ENCODE measurements around the gene GPR3.
"Not testable (repeated sequence)": the region's sequence is repeated elsewhere in the genome, so short reads cannot be mapped to it uniquely, and the experiment has no call there.

Gene GPR3

DNA sequence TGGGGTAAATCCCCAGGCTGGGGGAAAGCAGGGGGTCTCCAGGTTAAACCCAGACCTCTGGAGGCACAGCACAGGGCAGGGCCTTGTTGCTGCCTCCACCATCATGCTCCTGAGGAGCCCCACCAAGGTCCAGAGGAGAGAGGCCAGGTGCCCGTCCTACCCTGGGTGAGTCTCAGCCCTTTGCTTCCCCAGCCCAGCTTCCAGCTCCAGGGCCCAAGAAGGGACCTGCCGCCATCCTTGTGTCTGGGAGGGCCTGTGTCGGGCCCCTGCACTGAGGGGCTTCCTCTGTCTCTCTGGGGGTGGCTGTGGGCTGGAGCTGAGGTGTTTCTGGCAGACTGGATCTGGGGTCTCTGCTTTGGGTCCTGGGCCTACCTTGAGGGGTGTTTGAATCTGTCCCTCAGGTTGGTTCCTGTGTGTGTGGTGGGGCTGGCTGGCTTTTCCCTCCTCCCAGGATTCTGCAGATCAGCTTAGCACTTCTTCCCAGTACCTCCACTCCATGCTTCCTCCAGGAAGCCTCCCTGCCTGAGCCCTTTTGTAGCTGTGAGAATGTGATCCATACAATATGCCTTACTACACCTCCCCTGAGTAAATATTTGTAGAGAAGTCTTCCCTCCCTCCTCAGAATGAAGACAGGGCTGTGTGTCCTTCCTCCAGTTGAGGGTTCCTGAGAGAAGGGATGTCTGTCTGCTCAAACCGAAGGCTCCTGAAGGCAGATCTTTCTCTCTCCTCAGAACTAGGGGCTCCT is 6.2 kb downstream of the GPR3 start:
- DNase-seq: no peak

DNA sequence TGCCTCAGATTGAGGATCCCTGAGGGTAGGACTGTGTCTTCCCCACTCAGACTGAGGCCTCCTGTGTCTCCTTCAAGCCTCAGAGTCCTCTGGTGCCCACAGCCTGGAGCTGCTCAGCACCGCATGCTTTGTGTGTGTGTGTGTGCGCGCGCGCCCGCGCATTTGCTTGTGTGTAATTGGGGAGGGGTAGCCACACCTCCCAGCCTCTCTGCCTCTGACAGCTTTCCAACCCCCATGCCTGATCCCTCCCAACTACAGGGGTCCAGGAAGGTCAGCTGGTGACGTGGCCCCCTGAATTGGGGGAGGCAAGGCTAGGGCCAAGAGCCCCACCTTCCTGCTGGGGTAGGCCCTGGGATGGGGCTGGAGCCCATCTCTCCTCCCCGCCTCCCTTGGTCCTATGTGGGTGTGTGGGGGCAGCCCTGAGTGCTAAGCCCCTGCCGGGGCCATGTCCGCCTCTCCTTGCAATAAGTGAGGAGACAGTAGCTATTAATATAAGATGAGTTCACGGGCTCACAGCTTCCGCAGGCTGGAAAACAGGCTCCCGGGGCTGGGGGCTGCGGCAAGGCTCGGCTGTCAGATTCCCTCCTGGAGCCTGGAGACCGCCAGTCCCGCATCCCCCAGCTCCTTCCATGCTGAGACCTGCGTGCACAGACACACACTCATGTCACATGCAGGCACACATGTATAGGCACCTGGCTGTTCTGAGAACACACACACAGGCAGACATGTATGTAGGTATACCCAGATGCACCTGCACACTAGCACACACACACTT is 7.0 kb downstream of the GPR3 start:
- no peak for DNase-seq

DNA sequence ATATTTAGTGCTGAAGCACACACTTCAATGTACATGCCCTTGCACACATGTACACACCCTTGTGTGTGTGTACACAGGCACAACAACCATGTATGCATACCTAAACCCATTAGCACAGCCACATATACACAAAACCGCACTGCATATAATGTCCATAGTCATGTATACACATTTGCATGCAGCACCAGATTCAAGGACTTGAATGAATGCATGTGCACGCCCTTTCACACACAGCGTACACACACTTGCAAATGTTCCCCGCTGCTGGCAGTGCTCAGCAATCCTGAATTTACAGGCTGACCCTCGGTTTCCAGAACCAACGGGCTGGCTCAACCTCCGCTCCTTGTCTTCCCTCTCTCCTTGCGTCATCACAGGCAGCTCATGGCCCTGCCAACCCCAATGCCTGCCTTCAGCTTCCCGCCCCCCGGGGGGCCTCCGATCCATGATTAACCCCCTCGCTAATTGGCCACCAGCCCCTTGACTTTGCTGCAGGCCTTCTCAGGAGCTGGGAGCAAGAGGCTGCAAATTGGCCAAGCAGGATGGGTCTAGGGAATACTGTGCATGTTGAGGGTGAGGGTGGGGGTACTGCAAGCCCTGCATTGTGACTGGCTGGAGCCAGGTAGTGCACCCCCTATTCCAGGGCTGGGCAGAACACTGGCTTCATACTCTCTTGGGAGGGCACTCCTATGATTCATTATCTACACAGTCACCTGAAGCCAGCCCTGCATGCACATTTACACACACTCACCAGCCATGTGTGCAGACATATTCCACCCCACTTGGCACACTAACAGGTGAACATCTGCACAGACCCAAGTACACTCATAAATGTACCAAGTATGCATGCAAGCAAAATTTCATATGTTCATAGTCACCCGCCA is 7.9 kb downstream of the GPR3 start:
- DNase-seq: peak in 4 of 51 donors; percentile 9 to 25 (median 18)

DNA sequence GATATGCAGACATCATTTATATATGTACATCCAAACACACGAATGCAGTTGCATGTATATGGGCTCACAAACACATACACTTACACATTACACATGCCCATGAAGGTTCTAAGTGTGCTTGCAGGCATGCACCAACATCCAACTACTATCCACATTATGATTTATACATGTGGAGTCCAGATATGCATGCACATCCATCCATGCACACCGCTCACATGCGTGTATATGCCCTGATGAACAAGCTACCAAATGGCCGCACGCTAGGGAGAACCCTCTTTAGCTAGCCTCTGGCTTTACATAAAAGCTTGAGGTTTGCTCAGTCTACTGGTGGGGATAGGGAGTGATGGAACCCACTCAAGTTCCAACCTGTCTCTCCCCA is 8.5 kb downstream of the GPR3 start:
- no peak for DNase-seq

DNA sequence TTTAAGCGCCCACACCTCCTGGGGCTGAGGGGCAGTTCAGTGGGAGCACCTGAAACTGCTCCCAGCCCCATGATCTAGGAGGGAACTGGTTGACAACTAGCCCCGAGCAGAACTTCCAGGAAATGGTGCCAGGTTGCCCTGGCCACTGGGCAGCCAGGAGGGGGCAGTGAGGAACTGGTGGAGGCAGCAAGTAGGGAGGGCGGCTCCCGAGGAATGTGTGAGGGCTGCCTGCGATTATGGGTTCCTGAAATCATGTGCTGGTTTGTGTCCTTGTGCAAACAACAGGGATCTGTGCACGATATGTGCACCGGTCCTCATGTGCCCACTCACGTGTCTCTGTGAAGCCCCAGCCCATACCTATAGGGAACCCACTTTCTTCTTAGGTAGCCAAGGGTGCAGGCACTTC is 9.9 kb downstream of the GPR3 start:
- DNase-seq: peak in 40 of 51 donors; percentile 11 to 76 (median 52)

DNA sequence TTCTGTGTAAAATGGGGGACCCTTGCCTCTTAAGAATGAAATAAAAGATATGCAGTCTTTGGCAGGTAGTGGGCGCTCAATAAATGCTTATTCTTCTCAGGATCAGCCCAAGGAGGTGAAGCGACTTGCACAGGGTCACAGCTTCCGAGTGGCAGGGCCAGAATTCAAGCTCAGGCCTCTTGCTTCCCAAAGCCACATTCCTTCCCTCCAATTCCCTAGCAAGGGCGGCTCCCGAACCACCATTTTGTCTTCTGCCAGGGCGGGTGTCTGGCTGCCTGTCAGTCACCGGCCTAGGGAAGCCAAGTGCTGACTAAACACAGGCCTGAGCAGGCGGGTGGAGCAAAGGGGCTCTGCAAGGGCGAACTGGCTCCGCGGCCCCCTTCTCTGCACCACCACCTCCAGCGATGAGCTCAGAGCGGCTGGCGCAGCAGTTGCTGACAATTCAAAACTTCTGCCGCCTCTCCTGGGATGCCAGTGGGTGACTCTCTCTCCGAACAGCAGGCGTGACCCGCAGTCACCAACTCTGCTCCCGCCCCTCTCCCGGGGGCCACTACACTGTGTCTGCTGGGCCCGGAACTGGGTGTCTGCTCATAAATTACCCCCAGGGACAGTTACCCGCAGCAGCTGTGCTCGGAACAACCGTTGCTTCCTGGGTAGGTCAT is 10.8 kb downstream of the GPR3 start:
- DNase-seq: peak in 23 of 51 donors; percentile 14 to 58 (median 31)

DNA sequence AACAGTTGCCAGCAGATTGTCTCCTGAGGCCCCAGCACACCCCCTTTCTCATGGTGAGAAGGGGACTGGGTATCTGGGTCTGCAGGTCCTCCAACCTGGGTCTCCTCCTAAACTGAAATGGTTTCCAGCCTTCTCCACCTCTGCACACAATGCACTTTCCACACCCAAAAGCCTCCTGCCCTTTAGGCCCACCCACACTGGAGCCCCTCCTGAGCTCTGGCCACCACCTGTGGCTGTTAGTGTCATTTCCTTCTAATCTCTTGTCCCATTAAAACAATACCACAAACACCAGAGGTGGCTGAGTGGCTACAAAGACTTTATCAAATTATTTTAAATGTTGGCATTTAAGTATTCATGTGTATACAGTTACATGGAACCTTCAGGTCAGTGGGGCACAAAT is 11.5 kb downstream of the GPR3 start:
- DNase-seq: no peak

DNA sequence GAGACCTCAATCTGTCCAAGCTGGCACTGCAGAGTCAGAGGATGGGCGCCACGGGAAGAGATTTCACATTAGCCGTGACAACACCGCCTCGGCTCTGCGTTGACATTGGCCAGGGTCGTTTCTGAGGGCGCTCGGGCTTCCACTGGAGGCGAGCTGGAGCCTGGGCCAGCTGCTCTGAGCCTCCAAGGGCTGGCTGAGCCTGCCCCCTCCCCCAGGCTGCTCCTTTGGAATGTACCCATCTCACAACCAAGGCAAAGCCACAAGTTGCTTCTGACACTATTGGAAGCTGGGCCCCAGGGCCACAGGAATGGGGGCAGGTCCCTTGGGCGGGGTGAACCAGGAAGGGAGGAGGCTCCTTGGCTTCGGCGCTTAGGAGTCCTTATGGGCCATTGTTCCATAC is 12.7 kb downstream of the GPR3 start:
- peak in 4 of 51 donors; percentile 13 to 29 (median 20) for DNase-seq

DNA sequence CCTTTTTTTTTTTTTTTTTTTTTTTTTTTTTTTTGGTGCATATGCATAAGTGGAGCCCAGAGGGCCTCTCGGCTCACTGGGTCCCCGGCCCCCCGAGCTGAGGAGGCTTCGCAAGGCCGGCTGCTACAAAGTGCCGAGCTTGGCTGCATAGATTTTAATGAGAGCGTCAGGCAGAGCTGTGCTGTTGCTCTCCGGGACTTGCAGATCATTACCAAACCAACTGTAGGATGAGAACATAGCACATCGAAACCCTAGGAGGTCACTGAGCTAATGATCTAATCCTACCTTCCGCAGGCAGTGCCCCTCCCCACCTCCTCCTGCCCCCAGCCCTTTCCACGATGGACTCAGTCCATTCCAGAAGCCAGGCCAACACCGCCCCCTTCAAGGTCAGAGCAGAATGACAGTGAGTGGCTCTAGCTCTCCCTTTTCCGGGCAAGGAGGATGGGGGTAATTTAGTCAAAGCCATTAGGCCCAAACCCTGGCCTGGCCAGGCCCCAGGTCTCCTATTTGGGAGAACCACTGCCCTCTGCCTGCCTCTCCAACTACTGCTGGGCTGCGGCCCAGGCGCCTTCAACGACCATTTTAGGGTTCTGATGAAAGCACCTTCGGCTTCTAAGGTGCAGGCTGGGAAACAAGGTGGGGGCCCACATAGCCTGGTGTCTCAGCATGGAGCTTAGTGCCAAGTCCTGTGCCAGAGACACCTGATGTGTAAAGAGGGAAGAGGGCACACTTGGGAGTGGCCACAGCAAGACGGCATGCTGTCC is 13.4 kb downstream of the GPR3 start:
- DNase-seq: peak in 4 of 51 donors; percentile 39 to 64 (median 52)

DNA sequence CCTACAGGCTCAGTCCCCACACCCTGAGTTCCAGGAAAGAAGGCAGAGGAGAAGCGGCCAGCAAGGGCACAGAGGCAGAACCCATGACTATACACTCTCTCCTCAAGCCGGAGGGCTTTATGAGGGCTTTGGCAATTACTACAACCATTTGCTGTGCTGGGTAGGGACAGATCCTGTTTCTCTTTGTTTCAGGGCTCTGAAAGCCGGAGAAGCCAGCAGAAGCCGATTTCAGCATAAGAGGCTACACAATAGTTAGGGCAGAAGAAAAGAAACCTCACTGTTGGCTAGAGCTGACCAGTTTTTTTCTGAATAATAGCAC is 13.9 kb downstream of the GPR3 start:
- peak in 16 of 51 donors; percentile 22 to 64 (median 36) for DNase-seq

DNA sequence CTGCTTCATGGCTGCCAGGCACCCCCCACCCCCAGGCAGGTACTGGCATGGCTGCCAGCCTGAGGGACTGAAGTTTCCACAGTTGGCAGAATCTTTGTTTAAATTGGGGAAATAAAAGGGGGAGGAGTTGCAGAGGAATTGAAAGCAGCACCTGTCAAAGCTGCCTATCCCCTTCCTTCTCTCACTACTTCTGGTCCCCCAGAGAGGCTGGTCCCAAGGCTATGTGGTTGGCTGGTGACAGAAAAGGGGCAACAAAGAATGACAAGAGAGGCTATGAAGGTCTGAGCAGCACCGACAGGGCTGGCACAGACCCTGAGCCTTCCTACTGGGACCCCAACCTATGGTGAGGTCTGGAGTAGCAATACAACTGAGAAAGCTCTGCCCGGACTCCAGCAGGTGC is 14.4 kb downstream of the GPR3 start:
- not testable (repeated sequence) for DNase-seq

DNA sequence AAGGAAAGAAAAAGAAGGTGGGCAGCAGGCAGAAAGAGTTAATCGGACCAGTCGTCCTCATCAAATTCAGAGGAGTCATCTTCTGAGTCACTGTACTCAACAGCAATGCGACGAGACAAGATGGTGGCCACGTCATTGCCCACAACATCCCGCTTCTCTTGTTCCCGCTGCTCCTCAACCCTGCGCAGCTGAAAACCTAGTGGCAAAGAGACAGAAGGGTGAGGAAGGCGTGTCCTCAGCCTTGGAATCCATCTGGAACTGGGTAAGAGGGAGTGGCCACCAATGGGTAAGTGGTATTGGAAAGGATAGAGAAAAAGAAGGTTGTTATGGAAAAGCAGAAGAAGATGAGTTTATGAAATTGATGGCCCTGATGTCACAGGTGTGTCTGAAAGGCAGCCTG is 15.7 kb downstream of the GPR3 start:
- DNase-seq: no peak

DNA sequence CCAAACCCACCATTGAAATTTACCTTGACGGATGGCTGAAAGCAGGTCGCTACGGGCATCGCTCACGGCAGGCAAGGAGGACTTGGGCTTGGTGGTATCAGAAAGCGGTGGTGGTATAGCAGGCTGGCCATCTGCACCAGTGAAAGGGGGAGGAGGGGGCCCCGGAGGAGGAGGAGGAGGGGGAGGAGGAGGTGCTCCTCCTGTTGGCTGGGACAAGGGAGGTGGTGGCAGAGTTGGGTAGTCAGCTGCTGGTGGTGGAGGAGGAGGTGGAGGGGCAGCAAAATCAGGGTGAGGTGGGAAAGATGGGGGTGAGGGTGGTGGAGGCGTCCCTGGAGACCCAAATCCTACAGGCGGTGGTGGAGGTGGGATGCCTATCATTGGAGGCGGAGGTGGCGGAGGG is 17.2 kb downstream of the GPR3 start:
- DNase-seq: no peak

DNA sequence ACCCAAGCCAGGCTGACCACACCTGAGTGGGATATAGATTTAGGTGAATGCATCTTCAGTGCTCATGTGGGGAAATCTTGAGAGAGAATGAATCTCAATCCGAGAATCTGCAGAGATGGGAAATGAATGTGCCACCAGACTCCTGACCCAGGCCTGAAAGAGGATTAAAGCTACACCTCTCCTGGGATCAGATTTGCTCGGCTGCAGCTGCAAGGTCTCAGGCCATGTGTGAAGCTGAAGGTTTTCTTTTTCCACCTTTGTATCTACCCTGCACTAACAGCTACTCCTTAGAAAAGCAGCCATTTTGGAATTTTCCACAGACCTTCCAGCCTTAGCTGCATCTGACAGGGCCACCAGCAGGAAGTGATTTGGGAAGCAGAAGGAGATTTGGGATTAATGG is 18.3 kb downstream of the GPR3 start:
- no peak for DNase-seq

DNA sequence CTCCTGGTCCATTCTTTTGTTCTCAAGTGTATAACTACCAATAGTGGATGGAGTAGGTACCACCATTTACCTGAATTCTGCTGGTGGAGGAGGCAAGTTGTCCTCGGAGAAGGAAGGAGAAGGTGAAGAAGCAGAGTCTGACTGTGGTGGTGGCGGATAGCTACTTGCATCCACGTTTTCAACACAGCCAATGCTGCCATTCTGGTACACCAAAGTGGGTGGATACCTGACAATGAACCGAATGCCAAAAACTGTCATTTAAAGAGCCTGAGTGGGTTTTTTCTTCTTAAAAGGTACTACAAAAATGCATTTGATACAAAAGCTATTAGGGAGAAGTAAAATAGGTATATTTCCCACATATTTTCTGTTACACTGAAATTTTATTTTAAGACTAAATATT is 20.1 kb downstream of the GPR3 start:
- DNase-seq: no peak

DNA sequence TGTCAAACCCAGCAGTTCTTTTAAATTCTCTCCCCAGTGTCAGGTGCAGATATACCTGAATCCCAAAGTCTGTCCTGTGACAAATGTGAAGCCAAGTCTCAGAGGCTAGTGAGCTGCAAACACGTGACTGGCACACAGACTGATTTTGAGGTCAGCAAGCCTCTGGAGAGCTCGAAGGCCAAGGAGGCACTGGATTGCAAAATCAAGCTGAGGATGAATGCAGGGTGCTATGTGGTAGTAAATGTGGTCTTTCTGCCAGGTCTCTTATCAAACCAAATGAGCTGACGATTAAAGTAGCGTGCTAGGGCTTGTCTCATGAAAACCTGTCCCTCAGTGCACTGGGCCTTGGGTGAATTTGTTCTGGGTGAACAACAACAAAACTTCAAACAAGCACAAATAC is 20.6 kb downstream of the GPR3 start:
- DNase-seq: no peak

DNA sequence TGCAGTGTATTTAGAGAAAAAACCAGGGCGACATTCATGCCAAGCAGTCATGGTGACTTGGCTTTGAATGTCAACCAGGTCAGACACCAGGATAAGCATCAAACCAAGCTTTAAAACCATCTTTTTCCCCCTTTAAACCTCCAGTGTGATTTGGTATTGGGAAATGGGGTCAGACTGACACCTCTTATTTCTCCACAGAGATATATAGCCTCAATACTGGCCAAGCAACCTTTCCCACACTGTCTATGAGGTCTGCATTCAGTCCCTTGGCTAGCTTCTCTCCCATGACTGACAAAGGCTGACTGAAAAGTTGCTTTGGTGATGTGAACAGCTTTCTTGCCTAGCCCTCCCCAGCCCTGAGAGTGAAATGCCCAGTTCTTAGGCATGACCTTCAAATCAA is 21.7 kb downstream of the GPR3 start:
- no peak for DNase-seq

DNA sequence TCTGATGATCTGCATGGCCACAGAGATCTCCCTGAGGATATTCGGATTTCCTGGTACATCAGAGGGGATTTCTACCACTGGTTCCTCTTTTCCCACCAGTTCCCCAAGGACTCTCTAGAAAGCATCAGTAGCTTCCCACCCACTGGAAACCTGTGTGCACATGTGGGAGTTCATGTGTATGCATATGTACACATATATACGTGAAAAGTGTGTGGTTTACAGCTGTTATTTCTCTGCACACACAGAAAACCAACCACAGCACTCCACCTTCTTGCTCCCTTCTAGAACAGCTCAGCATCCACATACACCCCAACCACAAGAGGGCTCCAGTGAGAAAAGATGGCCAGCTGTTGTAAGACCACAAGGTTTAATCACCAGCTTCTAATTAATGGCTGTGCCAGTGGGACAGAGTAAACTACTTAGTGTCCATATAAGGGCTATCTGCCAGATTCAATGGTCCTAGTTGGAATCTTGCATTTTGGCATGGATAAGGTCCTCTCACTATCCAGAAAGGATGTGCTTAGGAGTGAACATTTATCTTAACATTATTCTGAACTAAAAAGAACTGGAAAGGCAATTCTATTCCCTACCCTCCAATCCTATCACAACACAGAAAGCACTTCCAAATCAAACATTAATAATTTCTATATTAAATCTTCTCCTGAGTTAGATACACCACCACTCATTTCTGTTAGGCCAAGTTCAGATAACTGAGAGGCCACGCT is 24.1 kb downstream of the GPR3 start:
- peak in 14 of 51 donors; percentile 9 to 54 (median 30) for DNase-seq

DNA sequence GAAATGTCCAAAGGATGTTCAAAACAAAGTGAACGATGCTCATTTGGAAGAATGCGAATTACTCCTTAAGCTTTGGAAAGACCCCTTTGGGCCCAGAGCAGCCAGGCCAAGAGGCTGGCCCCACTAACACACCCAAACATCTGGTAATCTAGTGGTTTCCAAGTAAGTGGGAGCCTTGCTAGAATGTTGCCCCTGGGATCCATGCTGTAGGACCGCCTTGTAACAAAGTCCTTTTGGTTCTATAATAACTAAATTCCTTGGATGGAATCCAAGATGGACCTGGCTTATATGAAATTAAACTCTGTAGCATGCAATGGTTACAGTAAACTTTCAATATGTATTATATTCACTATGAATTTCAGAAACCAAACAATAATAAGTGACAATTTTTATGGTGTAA is 25.3 kb downstream of the GPR3 start:
- DNase-seq: no peak

Measured in hypothalamus (tissue), 51 donors.